OCI-LY3 (cell line): ENCODE results near the gene TRIM58.

Experiments used
- CTCF ChIP-seq: fragments of 200-600, 300-600 bp; sonication (generic); IDR thresholded peaks from 2 replicates; pipeline ENCODE4 v1.5.1; 2014; ENCODE audit warnings: antibody characterized with exemption, low read length, low read depth
- EZH2phosphoT487 ChIP-seq: fragments of 200-600 bp; shearing (Covaris generic); IDR thresholded peaks from 2 replicates; pipeline ENCODE4 v1.6.1; 2018; ENCODE audit warnings: antibody characterized with exemption, mixed run types, low read depth

- TF ChIP-seq CTCF, result no peak
- TF ChIP-seq EZH2phosphoT487, result no peak
Observed at GRCh38 chr1:247824023-247824422, 33.0 kb upstream of the TRIM58 start, which contains the start of gene OR14A16.
